ENCODE data around the gene MMP15.

MMP15 gene

GRCh38 chr16:58044266-58045019, 18.9 kb downstream of the MMP15 start:
- Histone ChIP-seq H3K4me1 (ENCODE audit: control insufficient read depth in 1 of 2, insufficient read depth in 1 of 2, low read depth in 1 of 2, low read length in 1 of 2) (no peaks in the 10 kb centered on the region), H3K27me3 (no peaks in the 10 kb centered on the region), H3K9me3 (no peaks in the 10 kb centered on the region), H3K4me3 (ENCODE audit: low read depth in 1 of 2, low read length in 1 of 2) (no peak overlapping the region), H3K27ac (no peak overlapping the region), H3K36me3 (no peaks in the 10 kb centered on the region)
- TF ChIP-seq CTCF (IDR thresholded peaks at IDR 0.05), result no peak

GRCh38 chr16:58045096-58045495, 19.5 kb downstream of the MMP15 start:
- no peak for TF ChIP-seq CTCF (IDR thresholded peaks at IDR 0.05)
- Histone ChIP-seq H3K4me3 (ENCODE audit: low read depth in 1 of 2, low read length in 1 of 2) (no peak overlapping the region), H3K36me3 (no peaks in the 10 kb centered on the region), H3K4me1 (ENCODE audit: control insufficient read depth in 1 of 2, insufficient read depth in 1 of 2, low read depth in 1 of 2, low read length in 1 of 2) (no peaks in the 10 kb centered on the region), H3K27ac (no peak overlapping the region), H3K27me3 (no peaks in the 10 kb centered on the region), H3K9me3 (no peaks in the 10 kb centered on the region)

GRCh38 chr16:58046054-58046881, 20.7 kb downstream of the MMP15 start:
- Histone ChIP-seq H3K4me1 (ENCODE audit: control insufficient read depth in 1 of 2, insufficient read depth in 1 of 2, low read depth in 1 of 2, low read length in 1 of 2) (no peaks in the 10 kb centered on the region), H3K36me3 (no peaks in the 10 kb centered on the region), H3K27ac (no peak overlapping the region), H3K4me3 (ENCODE audit: low read depth in 1 of 2, low read length in 1 of 2) (no peak overlapping the region), H3K27me3 (no peaks in the 10 kb centered on the region), H3K9me3 (no peaks in the 10 kb centered on the region)
- no peak for TF ChIP-seq CTCF (IDR thresholded peaks at IDR 0.05)

- H3K4me3 ChIP-seq (ENCODE audit: low read depth in 1 of 2, low read length in 1 of 2), result no peak overlapping the region
- no peaks in the 10 kb centered on the region for H3K9me3 ChIP-seq
- no peak for TF ChIP-seq CTCF (IDR thresholded peaks at IDR 0.05)
- H3K36me3 ChIP-seq, result no peaks in the 10 kb centered on the region
- no peak overlapping the region for H3K27ac ChIP-seq
- no peaks in the 10 kb centered on the region for H3K4me1 ChIP-seq (ENCODE audit: control insufficient read depth in 1 of 2, insufficient read depth in 1 of 2, low read depth in 1 of 2, low read length in 1 of 2)
- H3K27me3 ChIP-seq, result no peaks in the 10 kb centered on the region
These were observed 21.4 kb downstream of the MMP15 start for GRCh38 chr16:58046936-58047335.

- no peak overlapping the region for H3K4me3 ChIP-seq (ENCODE audit: low read depth in 1 of 2, low read length in 1 of 2)
- no peak overlapping the region for H3K27ac ChIP-seq
- no peaks in the 10 kb centered on the region for H3K4me1 ChIP-seq (ENCODE audit: control insufficient read depth in 1 of 2, insufficient read depth in 1 of 2, low read depth in 1 of 2, low read length in 1 of 2)
- TF ChIP-seq CTCF (IDR thresholded peaks at IDR 0.05), result no peak
- no peaks in the 10 kb centered on the region for H3K36me3 ChIP-seq
- no peaks in the 10 kb centered on the region for H3K27me3 ChIP-seq
- no peaks in the 10 kb centered on the region for H3K9me3 ChIP-seq
These were observed 22.2 kb downstream of the MMP15 start for GRCh38 chr16:58047557-58048348.
